CD4-positive, alpha-beta T cell (primary cell): ENCODE measurements around the gene LAMA4. TPM values are rescaled to one million over a fixed set of nuclear protein-coding genes. Genes with fewer than 3 reads are reported as not detected.

Experiments
- ATAC-seq: fragments of 200-7000 bp; cut with Tn5 transposase; one replicate; pipeline ENCODE4 v1.10.0; 2022; ENCODE audit warnings: mild to moderate bottlenecking; ENCODE audit not compliant: poor library complexity
- CTCF ChIA-PET: fragments of 350-600 bp; sonication (Branson Sonifier 250); formaldehyde crosslinking; loops from one replicate; lab custom pipeline; 2021; ENCODE audit warnings: antibody characterized with exemption, inconsistent platforms; lab: Charles Lee
- POLR2A ChIA-PET: fragments of 350-600 bp; sonication (Branson Sonifier 250); formaldehyde crosslinking; loops from one replicate; lab custom pipeline; 2021; ENCODE audit warnings: antibody characterized with exemption, inconsistent platforms; lab: Charles Lee
- DNase-seq, 14 experiments: peaks; one replicate each; pipeline ENCODE4 v3.0.0-alpha.2; 2013 to 2020; ENCODE audit warnings: mixed read lengths in 2 of 14
- H3K27ac ChIP-seq, 2 donors: one replicate each; pipeline versions ENCODE4 v1.5.1 to v1.7.0; 2013; ENCODE audit warnings: low read length in 2 of 2, low read depth in 1 of 2, mild to moderate bottlenecking in 1 of 2
- H3K27me3 ChIP-seq, 2 experiments: 1 replicate in 1 of 2; 2 replicates in 1 of 2; pipeline versions ENCODE4 v1.6.1 to v1.7.0; 2013; ENCODE audit warnings: low read length in 2 of 2, control low read depth in 1 of 2, mild to moderate bottlenecking in 1 of 2, moderate library complexity in 1 of 2; ENCODE audit not compliant: insufficient read depth in 2 of 2, control insufficient read depth in 1 of 2
- H3K36me3 ChIP-seq: one replicate; pipeline ENCODE4 v1.6.1; 2013; ENCODE audit warnings: low read length, control low read depth; ENCODE audit not compliant: insufficient read depth
- H3K4me1 ChIP-seq: one replicate; pipeline ENCODE4 v1.6.1; 2013; ENCODE audit warnings: low read length, control low read depth; ENCODE audit not compliant: insufficient read depth
- H3K4me3 ChIP-seq: one replicate; pipeline ENCODE4 v1.5.1; 2013; ENCODE audit warnings: mild to moderate bottlenecking, low read length, moderate library complexity
- H3K9me3 ChIP-seq, 2 experiments: 1 replicate in 1 of 2; 2 replicates in 1 of 2; pipeline versions ENCODE4 v1.6.1 to v1.7.0; 2013; ENCODE audit warnings: low read length in 2 of 2, mild to moderate bottlenecking in 2 of 2, control low read depth in 1 of 2, moderate library complexity in 1 of 2; ENCODE audit not compliant: control insufficient read depth in 1 of 2, insufficient read depth in 1 of 2
- H3K27ac Mint-ChIP-seq: one replicate; pipeline ENCODE4 v1.8.0; 2020; ENCODE audit warnings: mixed read lengths
- H3K27me3 Mint-ChIP-seq: one replicate; pipeline ENCODE4 v1.8.0; 2021; ENCODE audit warnings: mixed read lengths
- H3K36me3 Mint-ChIP-seq: one replicate; pipeline ENCODE4 v1.8.0; 2021; ENCODE audit warnings: low read depth, mixed read lengths
- H3K4me1 Mint-ChIP-seq: one replicate; pipeline ENCODE4 v1.8.0; 2021; ENCODE audit warnings: low read depth, mixed read lengths
- H3K4me3 Mint-ChIP-seq: one replicate; pipeline ENCODE4 v1.8.0; 2020; ENCODE audit warnings: mild to moderate bottlenecking, mixed read lengths
- H3K9me3 Mint-ChIP-seq: one replicate; pipeline ENCODE4 v1.8.0; 2020; ENCODE audit warnings: mixed read lengths
- intact Hi-C, 2 experiments: fragments of 100-400 bp; cut with DNase I in 1 of 2; cut with micrococcal nuclease in 1 of 2; formaldehyde crosslinking; loops; one replicate each; pipeline versions ENCODE4 v1.15.1 to v1.9.0; 2023 to 2025; cut with DNase I, micrococcal nuclease
- total RNA-seq, 174 experiments: library from RNA in 2 of 174; stranded (reverse) in 2 of 174; gene quantifications; one replicate each; pipeline ENCODE4 v1.2.3 and lab custom pipeline; 2021 to 2026
- TF ChIP-seq, protein P1 (sequence below): fragments of 200-600 bp; IDR thresholded peaks from one replicate; pipeline ENCODE4 v1.8.0; 2022; ENCODE audit warnings: antibody characterized with exemption, mild to moderate bottlenecking

LAMA4 gene
- total RNA-seq, 2 experiments from 2014 or later, result not detected

DNA sequence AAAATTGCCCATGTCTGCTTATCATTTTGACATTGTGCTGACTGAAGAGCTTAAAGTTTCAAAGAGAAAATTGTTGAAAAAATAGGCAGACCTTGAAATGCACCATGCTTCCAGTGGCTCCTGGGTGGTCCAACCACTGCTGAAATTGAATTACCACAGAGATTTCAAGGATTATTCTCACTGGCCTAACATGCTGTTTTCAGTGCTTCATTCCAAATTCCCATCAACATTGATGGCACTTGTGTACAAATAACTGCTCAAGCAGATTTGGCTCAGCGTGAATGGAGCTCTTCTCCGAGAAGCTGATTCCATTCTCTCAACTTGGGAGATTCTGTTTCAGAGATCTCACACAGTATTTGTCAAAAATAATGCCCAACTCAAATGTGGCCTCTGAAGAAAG lies 75.5 kb downstream of the LAMA4 start:
- Histone ChIP-seq H3K27ac (no peak overlapping the region), H3K4me1 (no peaks in the 10 kb centered on the region), H3K4me3 (no peak overlapping the region), H3K9me3 (no peaks in the 10 kb centered on the region), H3K36me3 (no peaks in the 10 kb centered on the region), H3K27me3 (peaks cover 11 to 13% of the 10 kb centered on the region in 2 experiments)
- intact Hi-C loops, result loop anchor here in 1 of 2 experiments (1.0 kb wide), 1 partner anchor 133 kb away; no protein-coding TSS in a partner anchor
- Mint-ChIP-seq H3K4me1 (no peaks in the 10 kb centered on the region), H3K9me3 (no peaks in the 10 kb centered on the region), H3K27ac (no peak overlapping the region), H3K36me3 (no peaks in the 10 kb centered on the region), H3K27me3 (peaks cover 31% of the 10 kb centered on the region), H3K4me3 (no peak overlapping the region)
- ChIA-PET CTCF (interaction anchor here (1.2 kb wide), 1 partner anchor 11 kb away, joined by 3 read pairs; no protein-coding TSS in a partner anchor), POLR2A (no interaction called here)
- ATAC-seq (no peak), DNase-seq (no peak)
- TF ChIP-seq, protein P1, sequence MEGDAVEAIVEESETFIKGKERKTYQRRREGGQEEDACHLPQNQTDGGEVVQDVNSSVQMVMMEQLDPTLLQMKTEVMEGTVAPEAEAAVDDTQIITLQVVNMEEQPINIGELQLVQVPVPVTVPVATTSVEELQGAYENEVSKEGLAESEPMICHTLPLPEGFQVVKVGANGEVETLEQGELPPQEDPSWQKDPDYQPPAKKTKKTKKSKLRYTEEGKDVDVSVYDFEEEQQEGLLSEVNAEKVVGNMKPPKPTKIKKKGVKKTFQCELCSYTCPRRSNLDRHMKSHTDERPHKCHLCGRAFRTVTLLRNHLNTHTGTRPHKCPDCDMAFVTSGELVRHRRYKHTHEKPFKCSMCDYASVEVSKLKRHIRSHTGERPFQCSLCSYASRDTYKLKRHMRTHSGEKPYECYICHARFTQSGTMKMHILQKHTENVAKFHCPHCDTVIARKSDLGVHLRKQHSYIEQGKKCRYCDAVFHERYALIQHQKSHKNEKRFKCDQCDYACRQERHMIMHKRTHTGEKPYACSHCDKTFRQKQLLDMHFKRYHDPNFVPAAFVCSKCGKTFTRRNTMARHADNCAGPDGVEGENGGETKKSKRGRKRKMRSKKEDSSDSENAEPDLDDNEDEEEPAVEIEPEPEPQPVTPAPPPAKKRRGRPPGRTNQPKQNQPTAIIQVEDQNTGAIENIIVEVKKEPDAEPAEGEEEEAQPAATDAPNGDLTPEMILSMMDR, result no peak

DNA sequence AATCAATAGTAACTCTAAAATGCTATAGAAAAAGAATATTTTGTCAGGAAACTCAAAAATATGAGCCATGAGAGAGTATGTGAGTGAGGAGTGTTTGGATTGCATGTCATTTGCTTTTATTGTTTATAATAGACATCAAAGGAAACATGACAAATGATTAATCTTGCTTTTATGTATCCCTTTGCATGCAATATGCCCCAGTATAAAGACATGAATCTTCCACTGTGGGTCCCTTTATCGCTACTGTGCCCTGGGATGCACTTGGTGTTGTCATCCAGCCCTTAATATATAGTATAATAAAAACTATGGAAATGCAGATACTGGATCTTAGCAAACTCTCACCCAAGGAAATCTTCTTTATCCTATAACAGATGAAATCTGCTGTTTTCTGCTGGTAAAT lies 77.3 kb downstream of the LAMA4 start:
- intact Hi-C loops, result no loop called here
- Histone ChIP-seq H3K9me3 (no peaks in the 10 kb centered on the region), H3K4me3 (no peak overlapping the region), H3K27ac (no peak overlapping the region), H3K27me3 (peaks cover 4 to 11% of the 10 kb centered on the region in 2 experiments), H3K4me1 (no peaks in the 10 kb centered on the region), H3K36me3 (no peaks in the 10 kb centered on the region)
- ChIA-PET POLR2A (no interaction called here), CTCF (interaction anchor here (1.9 kb wide), 1 partner anchor 14 kb away, joined by 5 read pairs; no protein-coding TSS in a partner anchor)
- H3K4me1 Mint-ChIP-seq, result no peaks in the 10 kb centered on the region
- no peak overlapping the region for H3K4me3 Mint-ChIP-seq
- no peaks in the 10 kb centered on the region for H3K36me3 Mint-ChIP-seq
- H3K27me3 Mint-ChIP-seq, result peaks cover 22% of the 10 kb centered on the region
- DNase-seq, result no peak
- H3K9me3 Mint-ChIP-seq, result no peaks in the 10 kb centered on the region
- TF ChIP-seq, protein P1, result no peak
- ATAC-seq, result no peak
- H3K27ac Mint-ChIP-seq, result no peak overlapping the region

DNA sequence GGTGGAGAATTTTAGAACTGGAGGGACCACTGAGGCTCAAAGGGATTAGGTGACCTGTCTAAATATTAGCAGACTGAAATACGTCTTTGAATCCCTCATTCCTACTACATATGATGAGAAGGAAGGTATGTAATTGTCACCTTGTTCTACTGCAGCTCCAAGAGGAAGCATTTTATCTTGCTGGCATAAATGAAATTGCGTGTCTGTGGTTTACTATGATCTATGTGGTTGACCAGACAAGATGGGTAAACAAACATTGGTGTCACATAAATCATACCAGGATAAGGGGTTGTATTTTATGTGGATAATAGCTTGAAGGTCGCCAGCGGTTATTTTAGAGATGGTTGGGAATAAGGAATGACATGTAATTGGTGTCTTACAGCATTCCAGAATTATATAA lies 78.2 kb downstream of the LAMA4 start:
- Mint-ChIP-seq H3K27me3 (peaks cover 25% of the 10 kb centered on the region), H3K4me3 (no peak overlapping the region), H3K36me3 (no peaks in the 10 kb centered on the region), H3K9me3 (no peaks in the 10 kb centered on the region), H3K4me1 (no peaks in the 10 kb centered on the region), H3K27ac (no peak overlapping the region)
- DNase-seq (no peak), ATAC-seq (no peak)
- no peaks in the 10 kb centered on the region for H3K4me1 ChIP-seq
- intact Hi-C loops, result no loop called here
- H3K36me3 ChIP-seq, result no peaks in the 10 kb centered on the region
- no peak overlapping the region for H3K4me3 ChIP-seq
- no peaks in the 10 kb centered on the region for H3K9me3 ChIP-seq
- CTCF ChIA-PET, result interaction anchor here (1.9 kb wide), 1 partner anchor 13 kb away, joined by 5 read pairs; no protein-coding TSS in a partner anchor
- H3K27ac ChIP-seq, result no peak overlapping the region
- peaks cover 4 to 11% of the 10 kb centered on the region in 2 experiments for H3K27me3 ChIP-seq
- POLR2A ChIA-PET, result no interaction called here
- TF ChIP-seq, protein P1, result no peak
